MM.1S (cell line): Measurements from ENCODE around the gene GAP43.

Experiments
- CTCF ChIP-seq: fragments of 300-600 bp; sonication (generic); IDR thresholded peaks from 2 replicates; pipeline ENCODE4 v1.5.1; 2016; ENCODE audit warnings: antibody characterized with exemption, low read length, mixed read lengths
- EZH2 ChIP-seq: fragments of 300-600 bp; sonication (generic); optimal IDR thresholded peaks from 2 replicates; pipeline ENCODE3; 2017; ENCODE audit warnings: low read depth, mild to moderate bottlenecking, antibody characterized with exemption, low read length, mixed read lengths
- EZH2phosphoT487 ChIP-seq: fragments of 300-600 bp; sonication (generic); IDR thresholded peaks from 2 replicates; pipeline ENCODE4 v1.6.1; 2018; ENCODE audit warnings: antibody characterized with exemption, low read length

DNA sequence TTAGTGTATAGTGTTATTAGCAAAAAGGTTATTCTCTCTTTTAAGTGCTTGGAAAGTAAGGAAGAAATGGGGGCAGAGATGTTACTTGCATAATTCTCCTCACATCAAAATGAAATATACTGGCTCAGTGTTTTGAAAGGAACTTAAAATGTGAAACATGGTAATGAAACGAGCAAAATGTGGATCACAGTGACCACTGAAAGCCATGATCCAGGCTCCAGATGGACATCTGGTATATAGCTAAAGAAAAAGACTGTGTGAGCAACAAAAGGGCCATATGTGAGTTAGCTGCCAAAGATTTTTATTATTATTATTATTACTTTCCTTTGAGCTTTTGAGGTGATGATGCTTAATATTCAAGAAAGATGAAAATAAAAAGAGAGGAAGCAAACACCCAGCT is 89.6 kb downstream of the GAP43 start:
- no peak for TF ChIP-seq CTCF
- no peak for TF ChIP-seq EZH2
- no peak for TF ChIP-seq EZH2phosphoT487
